ENCODE data around the gene APBB2.

APBB2 gene

DNA sequence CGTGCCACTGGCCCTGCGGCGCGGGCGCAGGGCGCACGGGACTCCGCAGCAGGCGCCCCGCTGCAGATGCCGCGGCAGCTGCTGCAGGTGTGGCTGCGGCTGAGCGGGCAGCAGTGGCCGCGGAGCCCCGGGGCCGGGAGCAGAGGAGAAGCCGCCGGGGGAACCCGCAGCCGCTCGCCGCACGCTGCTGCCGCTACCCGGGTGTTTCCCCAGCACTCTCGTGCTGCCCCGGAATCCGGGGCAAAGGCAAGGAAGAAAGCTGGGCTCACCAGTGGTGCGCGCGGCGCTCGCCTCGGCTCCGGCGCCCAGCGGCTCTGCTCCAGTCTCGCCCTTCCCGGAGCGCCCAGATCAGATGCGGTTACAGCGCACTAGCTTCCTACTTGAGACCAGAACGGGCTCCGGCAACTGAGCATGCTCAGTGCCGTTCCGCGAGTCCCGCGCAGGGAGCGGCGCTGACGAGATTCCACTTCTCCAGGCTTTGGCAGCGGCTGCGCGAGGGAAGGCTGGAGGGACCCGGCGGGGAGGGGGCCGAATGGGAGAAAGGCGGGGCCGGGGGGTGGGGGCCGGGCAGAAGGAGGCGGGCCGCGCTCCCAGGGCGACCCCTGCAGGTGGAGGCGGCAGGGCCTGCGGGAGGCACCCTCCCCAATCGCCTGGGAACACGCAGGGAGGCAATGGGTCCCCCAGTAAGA is at the start of gene APBB2:
APBB2 (minus strand) TSS at position 407 of the 689 bp plus-strand sequence. CDS start 181,288 bp downstream, outside the sequence.
- peak; percentile 90 to 93 for DNase-seq

DNA sequence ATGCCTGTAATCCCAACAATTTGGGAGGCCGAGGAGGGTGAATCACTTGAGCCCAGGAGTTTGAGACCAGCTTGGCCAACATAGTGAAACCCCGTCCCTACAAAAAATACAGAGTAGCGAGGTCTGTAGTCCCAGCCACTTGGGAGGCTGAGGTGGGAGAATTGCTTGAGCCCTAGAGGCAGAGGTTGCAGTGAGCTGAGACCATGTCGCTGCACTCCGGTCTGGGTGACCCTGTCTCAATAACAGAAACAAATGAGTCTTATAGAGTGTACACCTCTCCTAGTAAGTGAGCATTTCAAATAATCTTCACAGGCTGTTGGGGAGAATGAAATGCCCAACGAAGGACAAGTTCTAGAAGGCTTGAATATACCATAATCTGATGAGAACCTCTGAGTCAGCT is 47.9 kb upstream of the APBB2 start:
- no peak for DNase-seq

DNA sequence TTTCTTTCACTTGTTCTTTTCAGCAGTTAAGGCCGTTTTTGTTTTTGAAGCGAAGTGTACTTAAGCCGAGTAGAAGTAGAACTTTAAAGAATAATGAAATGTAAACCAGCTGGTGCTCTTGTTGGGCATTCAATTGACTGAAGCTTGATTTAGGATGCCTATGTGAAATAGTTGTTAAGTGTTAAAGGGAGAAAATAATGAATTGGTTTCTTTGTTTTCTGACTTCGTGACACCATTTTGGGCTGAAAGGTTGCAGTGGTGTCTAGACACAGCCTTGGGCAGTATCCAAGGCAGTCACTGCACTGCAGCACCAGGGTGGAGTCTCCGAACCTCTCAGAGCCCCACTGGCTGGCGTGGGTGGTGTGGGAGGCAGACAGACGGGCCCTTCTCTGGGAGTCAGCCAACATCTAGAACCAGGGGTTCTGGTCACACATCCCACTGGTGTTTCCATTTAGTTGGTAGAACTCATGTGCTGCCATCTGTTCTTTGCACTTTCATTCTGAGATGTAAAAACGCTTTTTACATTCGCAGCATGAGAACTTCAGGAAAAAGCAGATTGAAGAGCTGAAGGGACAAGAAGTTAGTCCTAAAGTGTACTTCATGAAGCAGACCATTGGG is 45.9 kb upstream of the APBB2 start:
- no peak for DNase-seq

DNA sequence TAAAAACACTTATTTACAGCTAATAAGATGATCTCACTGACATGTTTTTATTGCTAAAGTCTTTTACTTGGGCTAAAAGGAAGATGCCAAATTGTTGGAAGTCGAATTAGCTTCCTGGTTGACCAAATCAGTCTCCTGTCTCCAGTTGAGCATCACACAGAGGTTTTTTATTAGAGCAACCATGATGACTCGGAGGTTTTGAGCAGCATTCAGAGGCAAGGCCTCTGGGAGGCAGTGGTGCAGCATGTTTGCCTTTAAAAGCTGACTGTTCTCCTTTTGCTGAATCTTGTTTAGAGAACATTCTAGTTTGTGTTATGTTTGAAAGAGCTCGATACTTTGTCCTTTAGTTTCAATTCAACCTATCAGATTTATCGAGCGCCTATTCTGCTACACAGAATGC is 44.4 kb upstream of the APBB2 start:
- DNase-seq, result peak; percentile 41 to 60

DNA sequence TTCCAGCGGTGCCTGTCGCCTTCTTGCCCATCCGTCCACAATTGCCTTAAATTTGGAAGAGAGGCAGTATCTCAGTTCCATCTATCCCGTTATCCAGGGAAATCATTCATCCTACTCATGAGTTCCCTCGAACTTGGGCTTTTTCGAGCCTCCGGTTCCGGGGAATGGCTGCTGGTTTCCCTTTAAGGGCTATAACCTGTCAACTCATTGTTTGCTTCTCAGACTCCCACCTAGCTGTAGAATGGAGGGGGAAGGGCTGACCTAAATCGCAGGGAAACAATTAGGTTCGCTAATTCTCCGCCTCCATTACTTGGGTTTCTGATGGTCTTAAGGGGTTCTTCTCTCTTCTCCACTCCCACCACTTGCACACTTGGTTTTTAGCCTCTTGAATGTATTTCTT is 43.6 kb upstream of the APBB2 start:
- DNase-seq, result no peak

DNA sequence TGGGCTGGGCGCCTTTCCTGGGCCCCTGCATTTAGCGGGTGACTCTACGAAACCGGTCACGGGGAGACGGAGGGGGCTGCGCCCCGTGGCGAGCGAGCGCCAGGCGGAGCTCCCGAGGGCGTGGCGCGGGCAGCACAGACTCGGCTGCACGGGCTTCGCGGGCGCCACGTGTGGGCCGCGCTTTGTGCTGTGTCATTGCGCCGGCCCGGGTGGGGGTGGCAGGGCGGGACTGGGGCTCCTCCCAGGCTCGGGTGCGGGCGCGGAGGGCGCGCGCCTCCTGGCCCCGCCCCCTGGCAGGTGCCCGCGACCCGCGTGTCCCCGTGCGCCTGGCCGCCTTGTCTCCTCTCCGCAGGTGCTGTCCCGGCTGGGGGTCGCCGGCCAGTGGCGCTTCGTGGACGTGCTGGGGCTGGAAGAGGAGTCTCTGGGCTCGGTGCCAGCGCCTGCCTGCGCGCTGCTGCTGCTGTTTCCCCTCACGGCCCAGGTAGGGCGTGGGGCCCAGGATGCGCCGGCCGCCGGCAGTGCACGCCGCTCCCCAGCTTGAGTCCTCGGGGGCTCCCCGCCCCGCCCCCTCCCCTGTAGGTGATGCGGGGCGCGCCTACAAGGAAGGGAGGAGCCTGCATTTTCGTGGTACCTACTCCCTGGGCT is 43.0 kb upstream of the APBB2 start:
- no peak for DNase-seq

DNA sequence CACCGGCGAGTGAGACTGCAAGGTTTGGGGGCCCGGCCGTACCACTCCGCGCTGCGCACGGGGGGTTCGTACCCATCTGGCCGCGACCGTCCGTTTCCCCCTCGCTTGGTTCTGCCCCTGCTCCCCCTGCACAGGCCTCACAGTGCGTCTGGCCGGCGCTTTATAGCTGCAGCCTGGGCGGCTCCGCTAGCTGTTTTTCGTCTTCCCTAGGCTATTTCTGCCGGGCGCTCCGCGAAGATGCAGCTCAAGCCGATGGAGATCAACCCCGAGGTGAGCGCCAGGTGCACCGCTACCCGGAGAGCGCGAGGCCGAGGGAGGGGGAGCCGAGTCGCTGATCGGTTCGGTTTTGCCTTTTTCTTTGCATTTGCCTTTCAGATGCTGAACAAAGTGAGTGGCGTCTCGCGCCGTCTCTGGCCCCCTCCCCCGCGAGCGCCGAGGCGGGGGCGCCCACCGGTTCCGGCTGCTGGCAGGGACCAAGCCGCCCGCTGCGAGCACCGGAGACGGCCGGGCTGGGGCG is 42.5 kb upstream of the APBB2 start, which contains the start of gene UCHL1:
UCHL1 (plus strand) TSS at position 189 of the 517 bp plus-strand sequence; CDS start at position 238, 49 bp downstream.
- no peak for DNase-seq

DNA sequence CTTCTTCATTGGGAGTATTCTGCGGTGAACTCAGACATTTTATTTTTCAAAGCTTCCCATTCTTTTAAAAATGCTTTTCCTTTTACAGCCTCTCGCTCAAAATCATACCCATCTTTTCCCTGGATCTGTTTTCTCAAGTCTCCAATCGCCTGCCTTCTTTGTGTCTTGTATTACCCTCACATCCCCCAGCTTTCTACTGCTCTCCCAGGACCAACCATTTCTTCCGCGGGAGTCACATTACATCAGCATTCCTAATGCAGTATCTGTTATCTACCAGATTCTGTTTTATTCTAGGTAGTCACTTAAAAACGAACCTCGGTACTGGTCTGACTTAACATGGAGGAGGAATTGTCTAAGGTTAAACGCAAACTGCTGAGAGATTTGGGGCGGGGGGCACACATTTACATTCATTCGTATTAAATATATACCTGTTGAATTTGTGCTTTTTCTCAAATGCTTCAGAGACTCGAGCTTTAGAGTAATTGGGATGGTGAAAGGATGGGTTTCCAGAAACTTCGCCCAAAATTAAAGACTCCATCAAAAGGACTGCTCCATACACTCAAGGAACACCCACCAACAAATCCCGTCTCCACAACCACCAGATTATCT is 41.9 kb upstream of the APBB2 start:
- DNase-seq, result no peak

DNA sequence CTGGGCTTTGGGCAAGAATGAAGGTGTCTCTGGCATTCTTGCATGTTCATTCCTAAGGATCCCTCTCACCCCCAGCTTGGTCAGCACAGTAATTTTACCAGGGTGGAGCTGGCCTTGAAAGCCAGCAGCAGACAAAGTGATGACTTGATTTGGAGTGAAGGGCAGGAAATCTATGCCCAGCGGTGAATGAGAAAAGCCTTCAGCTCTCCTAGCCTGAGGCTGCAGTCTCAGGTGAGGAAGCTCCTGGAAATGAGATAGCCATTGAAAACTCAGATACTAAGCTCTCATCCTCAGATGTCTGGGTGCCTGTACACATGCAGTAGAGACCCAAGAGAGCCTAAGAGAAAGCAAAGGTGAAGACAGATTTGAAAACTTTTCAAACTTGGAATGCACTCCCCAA is 31.6 kb upstream of the APBB2 start:
- no peak for DNase-seq

DNA sequence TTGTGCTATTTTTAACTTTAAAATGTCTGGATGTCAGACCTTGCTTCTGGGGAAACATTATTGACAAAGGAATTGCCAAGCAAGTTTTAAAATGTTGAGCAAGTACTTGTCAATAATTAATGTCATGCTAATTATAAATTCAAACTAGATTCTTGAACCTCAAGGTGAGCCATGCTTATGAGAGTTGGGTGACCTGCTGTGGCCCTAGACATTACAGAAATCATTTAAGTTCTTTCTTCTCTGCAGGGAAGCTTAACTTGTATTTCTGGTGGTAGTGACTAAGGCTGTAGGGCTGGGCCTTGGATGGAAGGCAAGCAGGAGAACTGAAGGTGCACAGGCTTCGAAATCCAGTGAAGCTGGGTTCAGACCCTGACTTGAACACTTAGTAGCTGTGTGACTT is 27.6 kb upstream of the APBB2 start:
- DNase-seq, result no peak

DNA sequence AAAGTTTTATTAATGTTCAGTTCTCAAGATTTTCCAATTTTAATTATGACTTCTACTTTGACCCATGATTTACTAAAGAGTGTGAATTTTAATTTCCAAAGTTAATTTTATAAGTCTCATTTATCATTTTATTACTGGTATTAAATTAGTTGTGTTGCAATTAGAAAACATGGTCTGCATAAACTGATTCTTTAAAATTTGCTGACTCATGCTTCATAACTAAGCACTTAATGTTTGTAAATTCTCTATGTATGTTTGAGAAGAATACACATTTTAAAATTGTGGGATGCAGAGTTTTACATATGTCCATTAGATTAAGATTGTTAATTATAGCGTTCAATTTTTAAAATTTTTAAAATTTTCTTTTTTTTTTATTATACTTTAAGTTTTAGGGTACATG is 22.2 kb upstream of the APBB2 start:
- no peak for DNase-seq

DNA sequence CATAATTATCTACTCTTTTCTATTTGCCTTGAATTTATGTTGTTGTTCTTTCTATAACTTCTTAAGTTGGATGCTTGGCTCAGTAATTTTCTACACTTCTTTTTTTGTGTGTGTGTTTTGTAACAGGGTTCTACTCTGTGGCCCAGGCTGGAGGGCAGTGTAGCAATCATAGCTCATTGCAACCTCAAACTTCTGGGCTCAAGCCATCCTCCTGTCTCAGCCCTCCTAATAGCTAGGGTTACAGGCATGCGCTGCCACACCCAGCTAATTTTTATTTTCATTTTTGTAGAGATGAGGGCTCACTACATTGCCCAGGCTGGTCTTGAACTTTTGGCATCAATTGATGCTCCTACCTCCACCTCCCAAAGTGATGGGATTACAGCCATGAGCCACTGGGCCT is 21.7 kb upstream of the APBB2 start:
- DNase-seq, result no peak

DNA sequence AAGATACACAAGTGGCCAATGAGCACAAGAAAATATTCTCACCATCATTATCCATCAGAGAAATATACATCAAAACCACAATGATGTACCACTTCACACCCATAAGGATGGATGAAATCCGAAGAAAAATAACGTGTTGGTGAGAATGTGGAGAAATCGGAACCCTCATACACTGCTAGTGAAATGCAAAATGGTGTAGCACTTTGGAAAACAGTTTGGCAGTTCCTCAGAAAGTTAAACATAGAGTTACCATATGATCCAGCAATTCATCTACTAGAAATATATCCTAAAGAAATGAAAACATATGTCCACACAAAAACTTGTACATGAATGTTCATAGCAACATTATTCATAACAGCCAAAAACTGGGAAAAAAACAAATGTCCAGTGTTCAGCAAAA is 18.5 kb upstream of the APBB2 start:
- no peak for DNase-seq

DNA sequence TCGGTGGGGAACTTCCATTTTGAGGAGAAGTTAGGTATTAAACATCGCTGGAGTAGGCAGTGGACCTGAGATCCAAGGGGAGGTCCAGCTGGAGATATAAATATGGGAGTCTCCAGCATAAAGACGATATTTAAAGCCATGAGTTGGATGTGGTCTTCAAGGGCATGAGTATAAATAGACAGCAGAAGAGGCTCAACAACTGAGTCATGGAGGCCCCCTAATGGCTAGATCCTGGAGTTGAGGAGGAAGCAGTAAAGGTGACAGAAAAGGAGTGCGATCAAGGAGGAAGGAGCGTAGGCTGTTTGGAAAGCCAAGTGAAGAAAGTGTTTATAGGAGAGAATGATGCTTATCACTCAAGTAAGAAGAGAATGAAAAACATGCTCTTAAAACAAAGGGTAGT is 18.1 kb upstream of the APBB2 start:
- no peak for DNase-seq

DNA sequence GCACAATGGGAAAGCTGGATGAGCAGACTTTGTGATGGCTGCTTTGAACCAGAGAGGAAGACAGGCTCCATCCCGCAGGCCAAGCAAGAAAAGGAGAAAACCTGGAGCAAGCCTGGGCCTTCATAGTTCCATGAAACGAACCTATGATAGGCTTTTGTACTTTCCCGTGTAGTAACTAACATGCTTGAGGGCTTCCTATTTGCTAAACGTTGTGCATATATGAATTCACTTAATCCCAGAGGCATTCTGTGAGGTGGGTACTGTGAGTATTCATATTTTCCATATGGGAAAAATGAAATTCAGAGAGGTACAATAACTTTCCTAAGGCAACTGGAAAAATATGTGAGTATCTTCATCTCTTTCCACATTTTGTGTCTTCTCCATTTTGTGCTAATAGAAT is 13.6 kb upstream of the APBB2 start:
- DNase-seq, result no peak

DNA sequence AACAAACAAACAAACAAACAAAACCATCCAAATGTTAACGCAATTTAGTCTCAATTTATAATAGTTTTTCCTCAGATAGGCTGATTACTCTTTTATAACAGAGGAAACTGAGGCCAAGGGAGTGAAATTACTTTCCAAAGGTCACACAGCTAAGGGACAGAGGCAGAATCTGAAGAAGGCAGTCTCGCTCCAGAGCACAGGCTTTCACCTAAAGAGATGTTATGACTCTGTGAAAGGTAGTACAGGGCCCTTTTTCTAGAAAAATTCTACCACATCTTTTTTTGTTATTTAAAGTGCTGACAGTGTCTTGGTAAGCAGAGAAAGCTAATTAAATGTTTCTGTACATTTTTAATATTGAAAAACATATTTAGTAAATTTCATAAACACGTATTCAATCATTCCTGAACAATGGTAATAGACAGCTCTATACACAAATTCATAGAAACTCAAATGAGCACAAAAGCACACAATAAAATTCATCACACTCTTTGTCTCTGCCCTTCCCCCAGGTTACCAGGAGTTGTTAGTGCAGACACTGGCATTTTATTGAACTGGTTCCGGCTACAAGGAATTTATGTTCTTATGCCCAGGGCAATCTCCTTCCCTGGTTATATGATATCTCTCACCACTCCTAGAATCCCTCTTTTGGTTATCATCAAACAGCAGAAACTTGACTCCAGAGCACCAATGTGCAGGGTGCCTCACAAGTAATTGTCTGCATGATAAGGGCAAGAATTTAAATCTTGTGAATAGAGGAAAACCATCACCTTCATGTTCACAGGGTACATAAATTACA is 7.7 kb upstream of the APBB2 start:
- no peak for DNase-seq

DNA sequence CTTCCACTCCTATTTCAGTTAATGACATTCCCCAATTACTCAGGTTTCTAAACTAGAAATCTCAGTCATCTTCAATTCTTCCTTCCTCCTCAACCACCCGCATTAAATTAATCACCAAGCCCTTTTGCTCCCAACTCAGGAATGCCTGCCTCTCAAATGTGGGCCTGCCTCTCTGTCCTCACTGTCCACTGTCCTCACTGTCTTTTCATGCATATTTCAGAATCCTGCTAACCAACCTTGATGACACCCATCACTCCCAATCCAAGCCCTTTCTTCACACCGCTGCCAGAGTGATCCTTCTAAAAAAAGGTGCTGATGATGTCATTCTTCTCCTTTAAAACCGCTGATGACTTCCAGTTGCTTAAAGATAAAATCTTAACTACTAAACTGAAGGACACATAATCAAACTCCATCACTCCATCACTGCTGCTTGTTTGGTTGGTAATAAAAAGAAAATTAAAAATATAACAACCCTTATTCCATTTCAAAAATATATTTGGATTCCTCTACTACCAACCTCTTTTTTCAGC is 5.1 kb upstream of the APBB2 start:
- no peak for DNase-seq

DNA sequence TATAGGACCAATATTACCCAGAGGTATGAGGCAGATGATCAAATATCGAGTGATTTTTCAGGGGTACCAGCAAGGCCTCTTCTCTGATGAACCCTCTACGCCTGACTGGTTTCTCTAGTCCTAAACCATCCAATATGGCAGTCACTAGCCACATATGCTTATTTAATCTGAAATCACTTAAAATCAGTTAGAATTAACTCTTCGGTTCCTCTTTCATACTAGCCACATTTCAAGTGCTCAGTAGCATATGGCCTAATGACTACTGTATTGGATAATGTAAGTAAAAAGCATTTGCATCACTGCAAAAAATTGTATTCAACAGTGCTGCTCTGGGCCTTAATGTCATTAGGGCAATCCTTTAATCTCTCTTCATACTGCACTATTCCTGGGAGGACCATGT is 4.4 kb upstream of the APBB2 start:
- DNase-seq, result no peak

DNA sequence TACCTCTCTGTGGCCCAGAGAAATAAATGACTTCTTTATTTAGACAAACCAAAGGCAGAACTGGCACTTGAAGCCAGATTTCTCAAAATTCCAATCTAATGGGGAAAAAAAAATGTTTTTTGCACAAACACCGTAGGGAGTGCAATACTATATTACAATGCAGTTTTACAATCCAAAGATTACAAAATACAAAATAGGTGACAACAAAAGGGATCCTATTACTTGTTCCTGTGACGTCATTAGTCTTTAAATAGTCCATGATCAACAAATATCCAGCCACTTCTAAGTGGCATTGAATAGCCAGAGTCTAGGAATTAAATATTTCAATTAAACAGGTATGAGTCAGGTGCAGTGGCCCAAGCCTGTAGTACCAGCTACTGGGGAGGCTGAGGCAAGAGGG is 3.0 kb upstream of the APBB2 start:
- DNase-seq, result no peak

DNA sequence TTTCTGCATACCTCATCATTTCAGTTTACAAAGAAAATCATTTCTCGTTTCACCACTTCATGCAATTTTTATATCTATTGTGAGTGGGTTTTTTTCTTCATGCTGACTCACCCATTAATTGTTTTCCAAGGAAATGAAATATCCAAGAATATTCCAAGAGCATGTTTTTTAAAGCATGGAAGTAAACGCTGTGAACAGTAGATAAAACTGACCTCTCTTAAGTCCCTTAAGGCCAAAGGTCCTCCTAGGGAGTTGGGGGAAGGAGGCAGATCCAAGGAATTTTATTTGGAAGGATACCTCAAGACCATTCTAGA is 2.6 kb upstream of the APBB2 start:
- no peak for DNase-seq

DNA sequence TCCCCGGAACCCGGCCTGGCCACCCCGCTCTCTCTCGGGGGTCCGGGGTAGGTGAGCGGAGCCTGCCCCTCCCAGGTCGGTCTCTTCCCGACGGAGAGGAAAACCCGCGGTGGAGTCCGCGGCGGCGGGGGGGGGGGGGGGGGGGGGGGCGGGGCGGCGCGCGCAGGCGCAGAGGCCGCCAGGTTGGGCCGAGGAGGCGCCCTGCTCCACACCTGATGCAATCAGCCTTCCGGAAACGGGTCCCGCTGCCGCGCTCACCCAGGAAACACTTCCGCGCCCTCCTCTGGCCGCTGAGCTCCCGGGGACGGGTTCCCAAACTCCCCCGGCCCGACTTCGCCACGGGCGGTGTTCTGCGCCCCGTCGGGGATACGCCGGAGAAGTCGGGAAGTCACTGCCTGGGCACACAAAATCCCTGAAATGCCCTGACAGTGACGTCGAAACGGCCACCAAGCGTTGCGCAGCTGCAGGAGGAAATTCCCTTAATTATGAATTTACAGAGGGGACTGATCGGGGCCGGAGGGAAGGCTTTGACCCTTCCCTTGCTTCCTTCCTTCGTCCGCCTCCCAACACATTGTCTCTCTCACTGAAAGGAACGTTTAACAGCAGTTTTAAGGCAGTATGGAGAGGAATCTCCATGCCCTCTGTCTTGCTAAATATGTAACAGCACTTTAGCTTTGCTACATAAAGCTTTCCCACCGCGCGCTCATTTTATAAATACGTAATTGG is 2.1 kb upstream of the APBB2 start:
- DNase-seq, result peak; percentile 50 to 58

DNA sequence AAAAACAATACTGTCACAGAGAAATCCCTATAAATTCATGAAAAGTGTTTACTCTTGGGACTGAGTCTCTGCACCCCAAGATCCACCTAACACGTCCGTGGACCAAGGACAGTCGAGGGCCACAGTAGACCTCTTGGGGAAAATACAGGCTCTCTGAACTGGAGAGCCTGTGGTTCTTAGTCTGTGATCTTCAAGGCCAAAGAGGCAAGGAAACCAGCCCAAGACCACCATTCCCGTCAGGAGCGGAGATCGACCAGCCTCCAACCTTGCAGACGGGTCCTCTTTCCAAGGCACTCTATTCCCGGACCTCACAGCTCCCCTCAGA is 1.6 kb upstream of the APBB2 start:
- DNase-seq, result no peak
